G401 (cell line): ENCODE measurements around the gene KCTD8. TPM values are rescaled to one million over a fixed set of nuclear protein-coding genes. Genes with fewer than 3 reads are reported as not detected.

Experiments used
- DNase-seq: peaks from one replicate; pipeline ENCODE4 v3.0.0-alpha.2; 2015; ENCODE audit warnings: low spot score
- in situ Hi-C: cut with HindIII; loops from 2 replicates; pipeline ENCODE4 v1.10.0; 2016; ENCODE audit warnings: low sequenced_read_pairs, mixed read lengths
- total RNA-seq: library from RNA; depleted of rRNA; stranded (reverse); fragments of >200 nt; shearing (Covaris generic); gene quantifications from 2 replicates; pipeline ENCODE4 v1.2.3, GENCODE V29; 2014; rRNA removed

KCTD8 gene
- 0.12 TPM in 1 of 2 replicates, not detected in the other for total RNA-seq

- in situ Hi-C loops = no loop called here
- peak; percentile 98 for DNase-seq
Observed at GRCh38 chr4:44448521-44449461, at the start of gene KCTD8. KCTD8 (minus strand) TSS chr4:44448809.

- DNase-seq = no peak
- in situ Hi-C loops = no loop called here
Observed at GRCh38 chr4:44494810-44495701, 46.4 kb upstream of the KCTD8 start.

- in situ Hi-C loops = no loop called here
- DNase-seq = peak; percentile 21
Observed at GRCh38 chr4:44493924-44494323, 45.3 kb upstream of the KCTD8 start.

- no peak for DNase-seq
Observed at GRCh38 chr4:44487341-44487740, 38.7 kb upstream of the KCTD8 start.

GRCh38 chr4:44479731-44480130 is 31.1 kb upstream of the KCTD8 start:
- in situ Hi-C loops = no loop called here

More at GRCh38 chr4:44487341-44487740, 38.7 kb upstream of the KCTD8 start:
- in situ Hi-C loops = no loop called here

GRCh38 chr4:44462259-44462658 is 13.7 kb upstream of the KCTD8 start:
- in situ Hi-C loops = no loop called here
- DNase-seq = no peak

More at GRCh38 chr4:44479731-44480130, 31.1 kb upstream of the KCTD8 start:
- peak; percentile 82 for DNase-seq

- peak; percentile 81 for DNase-seq
- in situ Hi-C loops = no loop called here
Observed at GRCh38 chr4:44447563-44448504, 775 bp downstream of the KCTD8 start.

GRCh38 chr4:44446801-44447562 is 1.6 kb downstream of the KCTD8 start:
- DNase-seq = peak; percentile 57
- in situ Hi-C loops = no loop called here

GRCh38 chr4:44446191-44446590 is 2.4 kb downstream of the KCTD8 start:
- DNase-seq = peak; percentile 82
- in situ Hi-C loops = no loop called here

GRCh38 chr4:44438687-44439086 is 9.9 kb downstream of the KCTD8 start:
- DNase-seq = peak; percentile 53
- in situ Hi-C loops = no loop called here

- DNase-seq = no peak
- in situ Hi-C loops = no loop called here
Observed at GRCh38 chr4:44434247-44434646, 14.4 kb downstream of the KCTD8 start.

- peak; percentile 65 for DNase-seq
- in situ Hi-C loops = no loop called here
Observed at GRCh38 chr4:44425614-44426208, 22.9 kb downstream of the KCTD8 start.

- peak; percentile 23 for DNase-seq
- in situ Hi-C loops = no loop called here
Observed at GRCh38 chr4:44422912-44423311, 25.7 kb downstream of the KCTD8 start.

GRCh38 chr4:44421330-44422065 is 27.1 kb downstream of the KCTD8 start:
- in situ Hi-C loops = no loop called here
- no peak for DNase-seq

- in situ Hi-C loops = no loop called here
- DNase-seq = no peak
Observed at GRCh38 chr4:44415251-44415650, 33.4 kb downstream of the KCTD8 start.

- DNase-seq = no peak
- in situ Hi-C loops = no loop called here
Observed at GRCh38 chr4:44368413-44369167, 80.0 kb downstream of the KCTD8 start.
